PC-9 (cell line): Measurements from ENCODE around the gene PGPEP1. TPM values are rescaled to one million over a fixed set of nuclear protein-coding genes. Genes with fewer than 3 reads are reported as not detected.
A peak's percentile ranks its signal among the peaks of the same experiment; 100 is the strongest.

Source experiments
- BruUV-seq: library from RNA; stranded (reverse); fragments of 400-500 nt; replicated peaks from 2 replicates; lab custom pipeline; 2021; lab: Mats Ljungman, UMichigan
- CTCF ChIA-PET: fragments of 300-600 bp; sonication (Branson Sonifier 250); formaldehyde crosslinking; loops from one replicate; lab custom pipeline; 2022; ENCODE audit warnings: antibody characterized with exemption; lab: Charles Lee
- POLR2A ChIA-PET: fragments of 300-600 bp; sonication (Branson Sonifier 250); formaldehyde crosslinking; loops from one replicate; lab custom pipeline; 2022; ENCODE audit warnings: antibody characterized with exemption; ENCODE audit not compliant: unreplicated experiment; lab: Charles Lee
- DNase-seq, 2 experiments: peaks; one replicate each; pipeline versions ENCODE4 v3.0.0 to v3.0.0-alpha.2; 2015 to 2022; ENCODE audit warnings: mixed read lengths in 1 of 2
- H2AFZ ChIP-seq: fragments of 200-600 bp; sonication (generic); 2 replicates; pipeline ENCODE4 v1.8.1; 2017; ENCODE audit warnings: antibody characterized with exemption
- H3F3A ChIP-seq: fragments of 200-600 bp; sonication (generic); 2 replicates; pipeline ENCODE4 v1.8.1; 2017; ENCODE audit warnings: antibody characterized with exemption, mild to moderate bottlenecking, low read depth; ENCODE audit not compliant: insufficient read depth
- H3K27ac ChIP-seq: fragments of 200-600 bp; sonication (generic); 2 replicates; pipeline ENCODE4 v1.6.1; 2016; ENCODE audit warnings: mixed run types
- H3K27me3 ChIP-seq: fragments of 200-600 bp; sonication (generic); 2 replicates; pipeline ENCODE4 v1.6.1; 2016; ENCODE audit warnings: low read depth, mixed run types; ENCODE audit not compliant: insufficient read depth
- H3K36me3 ChIP-seq: fragments of 200-600 bp; sonication (generic); 2 replicates; pipeline ENCODE4 v1.6.1; 2016; ENCODE audit warnings: low read depth, mixed run types
- H3K4me1 ChIP-seq: fragments of 200-600 bp; sonication (generic); replicated peaks from 2 replicates; pipeline ENCODE4 v1.6.1; 2016; ENCODE audit warnings: mixed run types; ENCODE audit not compliant: insufficient read depth
- H3K4me2 ChIP-seq: fragments of 200-600 bp; sonication (generic); 2 replicates; pipeline ENCODE4 v1.6.1; 2017; ENCODE audit warnings: mixed run types
- H3K4me3 ChIP-seq: fragments of 200-600 bp; sonication (generic); 2 replicates; pipeline ENCODE4 v1.6.1; 2016; ENCODE audit warnings: mixed run types
- H3K79me2 ChIP-seq: fragments of 200-600 bp; sonication (generic); 2 replicates; pipeline ENCODE4 v1.6.1; 2017; ENCODE audit warnings: low read depth, mixed run types
- H3K9me2 ChIP-seq: fragments of 200-600 bp; sonication (generic); 2 replicates; pipeline ENCODE4 v1.8.1; 2017; ENCODE audit warnings: mild to moderate bottlenecking; ENCODE audit not compliant: insufficient read depth
- H3K9me3 ChIP-seq: fragments of 200-600 bp; sonication (generic); 2 replicates; pipeline ENCODE4 v1.8.1; 2016; ENCODE audit warnings: low read depth; ENCODE audit not compliant: insufficient read depth
- H4K20me1 ChIP-seq: fragments of 200-600 bp; sonication (generic); 2 replicates; pipeline ENCODE4 v1.8.1; 2017; ENCODE audit not compliant: insufficient read depth
- EZH2 ChIP-seq: fragments of 200-600 bp; sonication (generic); IDR thresholded peaks from 2 replicates; pipeline ENCODE4 v1.8.0; 2017; ENCODE audit warnings: antibody characterized with exemption, low read depth
- intact Hi-C: fragments of 100-400 bp; cut with micrococcal nuclease; formaldehyde crosslinking; loops from one replicate; pipeline ENCODE4 v1.10.0; 2022; ENCODE audit not compliant: unreplicated experiment
- total RNA-seq: library from RNA; stranded (reverse); gene quantifications from 2 replicates; pipeline ENCODE4 v1.2.3, GENCODE V29; 2021
- TF ChIP-seq, protein P1 (sequence below): fragments of 200-600 bp; sonication (generic); conservative IDR thresholded peaks from 2 replicates; pipeline ENCODE4 v1.6.1; 2017; ENCODE audit warnings: mixed run types, antibody characterized with exemption, mild to moderate bottlenecking, moderate library complexity

Gene PGPEP1
- total RNA-seq, 1 experiment from 2014 or later, result 53.6 TPM

DNA sequence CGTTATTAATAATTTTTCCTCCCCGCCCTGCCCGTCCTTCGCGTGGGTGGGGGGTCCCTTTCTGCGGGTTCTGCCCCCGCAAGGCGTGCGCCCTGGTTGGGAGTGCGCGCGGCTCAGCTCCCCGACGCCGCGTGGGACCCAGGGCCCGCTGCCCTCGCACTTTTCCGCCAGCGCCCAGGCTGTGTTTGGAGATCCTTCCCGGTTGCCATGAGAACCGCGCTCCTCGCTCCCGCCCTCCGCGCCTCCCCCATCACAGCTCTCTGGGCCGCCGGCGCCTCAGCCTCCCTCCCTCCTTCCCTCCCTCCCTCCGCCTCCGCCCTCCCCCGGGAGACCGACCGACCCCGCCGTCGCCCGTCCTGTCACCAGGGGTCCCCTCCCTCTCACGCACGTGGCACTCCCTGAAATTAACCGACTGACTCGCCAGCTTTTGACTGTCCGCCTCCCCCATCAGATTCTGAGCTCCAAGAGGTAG is 76.4 kb downstream of the PGPEP1 start:
- Histone ChIP-seq H3F3A (peaks cover 52% of the 10 kb centered on the region), H3K4me3 (peak overlapping the region; percentile 76), H3K79me2 (peaks cover 21% of the 10 kb centered on the region), H3K36me3 (no peaks in the 10 kb centered on the region), H3K9me2 (no peaks in the 10 kb centered on the region), H3K4me2 (peak overlapping the region; percentile 98), H3K27ac (peak overlapping the region; percentile 56), H4K20me1 (peaks cover 17% of the 10 kb centered on the region), H2AFZ (peak overlapping the region; percentile 87), H3K4me1 (peaks cover 55% of the 10 kb centered on the region), H3K9me3 (no peaks in the 10 kb centered on the region), H3K27me3 (no peaks in the 10 kb centered on the region)
- DNase-seq, result peak; percentile 68 to 85
- TF ChIP-seq, protein P1, sequence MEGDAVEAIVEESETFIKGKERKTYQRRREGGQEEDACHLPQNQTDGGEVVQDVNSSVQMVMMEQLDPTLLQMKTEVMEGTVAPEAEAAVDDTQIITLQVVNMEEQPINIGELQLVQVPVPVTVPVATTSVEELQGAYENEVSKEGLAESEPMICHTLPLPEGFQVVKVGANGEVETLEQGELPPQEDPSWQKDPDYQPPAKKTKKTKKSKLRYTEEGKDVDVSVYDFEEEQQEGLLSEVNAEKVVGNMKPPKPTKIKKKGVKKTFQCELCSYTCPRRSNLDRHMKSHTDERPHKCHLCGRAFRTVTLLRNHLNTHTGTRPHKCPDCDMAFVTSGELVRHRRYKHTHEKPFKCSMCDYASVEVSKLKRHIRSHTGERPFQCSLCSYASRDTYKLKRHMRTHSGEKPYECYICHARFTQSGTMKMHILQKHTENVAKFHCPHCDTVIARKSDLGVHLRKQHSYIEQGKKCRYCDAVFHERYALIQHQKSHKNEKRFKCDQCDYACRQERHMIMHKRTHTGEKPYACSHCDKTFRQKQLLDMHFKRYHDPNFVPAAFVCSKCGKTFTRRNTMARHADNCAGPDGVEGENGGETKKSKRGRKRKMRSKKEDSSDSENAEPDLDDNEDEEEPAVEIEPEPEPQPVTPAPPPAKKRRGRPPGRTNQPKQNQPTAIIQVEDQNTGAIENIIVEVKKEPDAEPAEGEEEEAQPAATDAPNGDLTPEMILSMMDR, result no peak
- no peak for TF ChIP-seq EZH2
- CTCF ChIA-PET, result interaction anchor here (0.6 to 1.0 kb wide), 5 partner anchors 29 to 208 kb away, joined by 3 to 8 read pairs (median 5); no protein-coding TSS in a partner anchor
- BruUV-seq, result no TSS peak
- POLR2A ChIA-PET, result interaction anchor here (0.6 to 1.0 kb wide), 3 partner anchors 36 to 135 kb away, joined by 3 to 4 read pairs (median 3); partner anchors contain the start of gene JUND
- intact Hi-C loops, result loop anchor here (5.0 to 10.0 kb wide), 2 partner anchors 162 to 410 kb away; partner anchors contain the start of gene ARRDC2

DNA sequence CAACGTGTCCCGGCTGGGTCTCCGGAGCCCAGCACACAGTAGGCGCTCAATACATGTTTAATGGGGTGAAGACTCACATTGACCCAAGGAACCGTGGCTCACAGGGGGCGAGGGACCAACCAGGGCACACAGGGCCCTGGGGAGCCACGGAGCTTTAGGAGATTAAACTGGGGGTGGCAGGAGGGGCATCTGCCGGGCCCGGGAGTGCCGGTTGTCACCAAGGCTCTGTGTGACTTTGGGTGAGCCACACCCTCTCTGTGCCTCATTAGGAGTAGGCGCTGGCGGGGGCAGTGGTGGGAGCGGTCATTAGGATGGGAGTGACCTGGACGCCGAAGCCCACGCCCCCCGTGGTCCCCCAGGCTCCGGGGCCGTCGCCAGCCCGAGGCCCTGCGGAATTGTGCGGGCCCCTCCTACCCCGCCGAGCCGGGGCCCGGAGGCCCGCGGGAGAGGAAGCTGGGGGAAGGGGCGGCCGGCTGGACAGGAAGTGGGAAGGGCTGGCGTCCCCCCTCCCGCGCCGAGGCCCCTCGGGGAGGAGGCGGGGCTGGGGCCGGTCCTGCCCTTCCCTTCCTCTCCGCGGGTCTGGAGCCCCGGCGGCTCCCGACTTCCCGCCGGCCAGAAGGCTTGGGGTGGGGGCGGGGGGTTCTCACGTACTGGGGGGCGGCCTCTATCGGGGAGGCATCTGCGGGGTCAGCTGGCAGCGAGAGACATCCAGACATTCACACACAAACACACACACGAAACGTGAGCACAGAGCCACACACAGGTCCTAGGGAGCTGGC is 77.0 kb downstream of the PGPEP1 start:
- H3K79me2 ChIP-seq, result peaks cover 27% of the 10 kb centered on the region
- peaks cover 55% of the 10 kb centered on the region for H3K4me1 ChIP-seq
- ChIA-PET POLR2A (interaction anchor here (0.6 to 1.0 kb wide), 4 partner anchors 37 to 193 kb away, joined by 3 to 5 read pairs (median 4); partner anchors contain the start of gene JUND), CTCF (interaction anchor here (0.6 to 1.0 kb wide), 4 partner anchors 67 to 273 kb away, joined by 3 to 5 read pairs (median 4); no protein-coding TSS in a partner anchor)
- H3K27ac ChIP-seq, result peak overlapping the region; percentile 54
- peaks cover 51% of the 10 kb centered on the region for H3F3A ChIP-seq
- H2AFZ ChIP-seq, result peak overlapping the region; percentile 87
- H3K9me2 ChIP-seq, result no peaks in the 10 kb centered on the region
- H3K9me3 ChIP-seq, result no peaks in the 10 kb centered on the region
- BruUV-seq, result TSS peak; percentile 56
- peak overlapping the region; percentile 76 for H3K4me3 ChIP-seq
- no peaks in the 10 kb centered on the region for H3K36me3 ChIP-seq
- no peaks in the 10 kb centered on the region for H3K27me3 ChIP-seq
- H4K20me1 ChIP-seq, result peaks cover 23% of the 10 kb centered on the region
- TF ChIP-seq, protein P1, result no peak
- no peak for TF ChIP-seq EZH2
- peak overlapping the region; percentile 98 for H3K4me2 ChIP-seq
- DNase-seq, result peak; percentile 59 to 77
- intact Hi-C loops, result loop anchor here (5.0 to 10.0 kb wide), 2 partner anchors 163 to 410 kb away; partner anchors contain the start of gene ARRDC2

DNA sequence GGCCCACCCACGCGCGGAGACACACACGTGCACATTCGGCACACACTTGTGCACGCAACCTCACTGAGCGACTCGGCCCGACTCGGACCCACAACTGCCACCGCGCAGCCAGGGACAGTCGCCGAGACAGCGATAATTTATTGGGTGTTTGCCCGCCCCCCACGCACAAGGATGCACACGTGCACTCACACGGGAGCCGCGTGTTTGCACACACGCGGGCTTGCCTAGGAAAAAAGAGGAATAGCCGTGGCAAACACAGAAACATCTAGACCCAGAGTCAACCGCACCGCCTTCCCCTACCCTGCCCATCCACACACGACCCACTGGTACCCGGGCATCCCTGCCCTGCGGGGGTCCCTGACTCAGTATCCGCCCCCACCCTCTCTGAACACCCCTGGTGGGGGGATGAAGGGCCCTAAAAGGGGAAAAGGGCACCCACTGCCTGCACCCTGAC is 77.7 kb downstream of the PGPEP1 start:
- H3K9me3 ChIP-seq, result no peaks in the 10 kb centered on the region
- H3K27ac ChIP-seq, result no peak overlapping the region
- CTCF ChIA-PET, result interaction anchor here (0.7 kb wide), 1 partner anchor 272 kb away, joined by 3 read pairs; no protein-coding TSS in a partner anchor
- peaks cover 28% of the 10 kb centered on the region for H4K20me1 ChIP-seq
- BruUV-seq, result no TSS peak
- peak overlapping the region; percentile 76 for H3K4me3 ChIP-seq
- DNase-seq, result no peak
- H3K9me2 ChIP-seq, result no peaks in the 10 kb centered on the region
- peaks cover 32% of the 10 kb centered on the region for H3K79me2 ChIP-seq
- POLR2A ChIA-PET, result interaction anchor here (0.6 to 1.0 kb wide), 2 partner anchors 38 to 194 kb away, joined by 4 to 5 read pairs; no protein-coding TSS in a partner anchor
- no peaks in the 10 kb centered on the region for H3K27me3 ChIP-seq
- H3K36me3 ChIP-seq, result no peaks in the 10 kb centered on the region
- peaks cover 49% of the 10 kb centered on the region for H3F3A ChIP-seq
- intact Hi-C loops, result loop anchor here (5.0 to 10.0 kb wide), 2 partner anchors 163 to 411 kb away; partner anchors contain the start of gene ARRDC2
- TF ChIP-seq EZH2, result no peak
- TF ChIP-seq, protein P1, result no peak
- peak overlapping the region; percentile 98 for H3K4me2 ChIP-seq
- H2AFZ ChIP-seq, result no peak overlapping the region
- peaks cover 55% of the 10 kb centered on the region for H3K4me1 ChIP-seq
